Pancreas (tissue), 10 donors: Measurements from ENCODE around the gene TIGD4. TPM values are rescaled to one million over a fixed set of nuclear protein-coding genes. Genes with fewer than 3 reads are reported as not detected.

Experiments
- ATAC-seq, 4 donors: fragments of 200-7000 bp; cut with Tn5 transposase; one replicate each; pipeline versions ENCODE4 v1.8.0 to v1.9.1; 2020; ENCODE audit warnings: mild to moderate bottlenecking in 4 of 4, moderate library complexity in 4 of 4
- DNase-seq, 6 donors: peaks; one replicate each; pipeline ENCODE4 v3.0.0-alpha.2; 2020
- FAIRE-seq: peaks from 2 replicates; lab custom pipeline; 2012; peaks lifted over from hg19 to GRCh38; lab: Jason Lieb, UNC
- H3K27ac ChIP-seq, 4 donors: fragments of 200-600 bp; sonication (generic); 1 replicate in 3 of 4; 2 replicates in 1 of 4; pipeline versions ENCODE4 v1.5.0 to v1.8.0; 2020
- H3K27me3 ChIP-seq, 4 donors: fragments of 200-600 bp; one replicate each; pipeline ENCODE4 v1.8.0; 2021
- H3K36me3 ChIP-seq, 3 donors: fragments of 200-600 bp; sonication (generic) in 1 of 3; one replicate each; pipeline versions ENCODE4 v1.5.0 to v1.8.0; 2020 to 2021
- H3K4me1 ChIP-seq, 3 donors: fragments of 200-600 bp; one replicate each; pipeline ENCODE4 v1.8.0; 2021
- H3K4me3 ChIP-seq, 4 donors: fragments of 200-600 bp; sonication (generic) in 2 of 4; one replicate each; pipeline versions ENCODE4 v1.5.0 to v1.8.0; 2020 to 2021
- H3K9me3 ChIP-seq, 4 donors: fragments of 200-600 bp; one replicate each; pipeline ENCODE4 v1.8.0; 2021
- CTCF ChIP-seq, 4 donors: fragments of 200-600 bp; sonication (generic) in 3 of 4; IDR thresholded peaks; one replicate each; pipeline versions ENCODE4 v1.5.0 to v1.8.0; 2021; ENCODE audit warnings: antibody characterized with exemption in 4 of 4
- WGBS, 2 donors: extraction: QIAGEN DNeasy Blood & Tissue Kit; methylation state at CpG; one replicate each; pipeline ENCODE4 v1.1.7; 2013; 5-methylcytosine and 5-hydroxymethylcytosine counted together
- intact Hi-C, 3 donors: fragments of 100-400 bp; cut with DNase I; formaldehyde crosslinking; loops; one replicate each; pipeline versions ENCODE4 v1.11.1 to v1.14.2; 2022
- polyA plus RNA-seq, 2 donors: library from polyadenylated mRNA; stranded (reverse); fragments of 200-250 nt; gene quantifications; one replicate each; pipeline ENCODE4 v1.2.3, GENCODE V29; 2013
- total RNA-seq, 6 donors: library from RNA; stranded (reverse); fragmentation: NEBNext Ultra II Directional in 4 of 6; extraction: Animal tissue kit (Norgen Biotek cat#: 25700) in 4 of 6; gene quantifications; one replicate each; pipeline versions ENCODE4 v1.2.1 to v1.2.4, GENCODE V29; 2021 to 2023
- donor health status: healthy with polysubstance abuse.
- donor health status: DM: no; HTN: no; CAD: no; lungs with moderate emphysema.
- donor health status: DM: no; HTN: no; CAD: no.
- donor health status: control.
- donor health status: control.
- donor health status: Bipolar disorder and iron deficiency.
- donor health status: DM: yes; HTN: yes; CAD: no.
- donor health status: DM: no; HTN: no; CAD: no.
- donor health status: DM: no; HTN: no; CAD: no.
- donor health status: DM: yes; HTN: yes; CAD: no.

Gene TIGD4
- total and polyA plus RNA-seq, 8 donors = 0.06 to 0.59 (median 0.20) TPM; not detected in 1

GRCh38 chr4:152808670-152809069, 29.1 kb upstream of the TIGD4 start:
- no peak for TF ChIP-seq CTCF (IDR thresholded peaks at IDR 0.05)
- DNase-seq (no peak), FAIRE-seq (no peak), ATAC-seq (no peak)
- 96 to 97% methylated on average over 8 of the region's 8 CpGs for WGBS, 2 donors
- Histone ChIP-seq H3K4me3 (no peak overlapping the region), H3K27ac (no peak overlapping the region), H3K36me3 (no peaks in the 10 kb centered on the region), H3K27me3 (no peaks in the 10 kb centered on the region), H3K4me1 (peaks cover 0 to 13% (median 4%) of the 10 kb centered on the region in 3 donors), H3K9me3 (no peaks in the 10 kb centered on the region)
- intact Hi-C loops = no loop called here

GRCh38 chr4:152807294-152807829, 27.8 kb upstream of the TIGD4 start:
- no peak for TF ChIP-seq CTCF (IDR thresholded peaks at IDR 0.05)
- intact Hi-C loops = no loop called here

GRCh38 chr4:152806501-152807125, 27.1 kb upstream of the TIGD4 start:
- intact Hi-C loops = no loop called here
- no peak for TF ChIP-seq CTCF (IDR thresholded peaks at IDR 0.05)
- Histone ChIP-seq H3K36me3 (no peaks in the 10 kb centered on the region), H3K9me3 (no peaks in the 10 kb centered on the region), H3K4me1 (peaks cover 0 to 13% (median 4%) of the 10 kb centered on the region in 3 donors), H3K27ac (no peak overlapping the region), H3K4me3 (no peak overlapping the region), H3K27me3 (no peaks in the 10 kb centered on the region)
- DNase-seq = no peak
- 89 to 90% methylated on average over 3 of the region's 3 CpGs for WGBS, 2 donors
- ATAC-seq = no peak
- FAIRE-seq = no peak

More at GRCh38 chr4:152807294-152807829, 27.8 kb upstream of the TIGD4 start:
- FAIRE-seq (no peak), DNase-seq (no peak), ATAC-seq (no peak)
- Histone ChIP-seq H3K9me3 (no peaks in the 10 kb centered on the region), H3K27me3 (no peaks in the 10 kb centered on the region), H3K27ac (no peak overlapping the region), H3K36me3 (no peaks in the 10 kb centered on the region), H3K4me3 (no peak overlapping the region), H3K4me1 (peaks cover 0 to 13% (median 4%) of the 10 kb centered on the region in 3 donors)
- WGBS, 2 donors = 92 to 95% methylated on average over 3 of the region's 3 CpGs

GRCh38 chr4:152805818-152806217, 26.3 kb upstream of the TIGD4 start:
- H3K27ac ChIP-seq = no peak overlapping the region
- ATAC-seq = peak in 2 of 4 donors; percentile 36 to 40
- no peak for DNase-seq
- no peaks in the 10 kb centered on the region for H3K9me3 ChIP-seq
- intact Hi-C loops = no loop called here
- no peak for TF ChIP-seq CTCF (IDR thresholded peaks at IDR 0.05)
- no peak for FAIRE-seq
- H3K27me3 ChIP-seq = no peaks in the 10 kb centered on the region
- no peaks in the 10 kb centered on the region for H3K36me3 ChIP-seq
- H3K4me1 ChIP-seq = peaks cover 0 to 13% (median 0%) of the 10 kb centered on the region in 3 donors
- H3K4me3 ChIP-seq = no peak overlapping the region
- 63 to 64% methylated on average over 2 of the region's 2 CpGs for WGBS, 2 donors

GRCh38 chr4:152805071-152805650, 25.6 kb upstream of the TIGD4 start:
- FAIRE-seq (no peak), ATAC-seq (peak in 2 of 4 donors; percentile 43 to 50), DNase-seq (no peak)
- no peaks in the 10 kb centered on the region for H3K36me3 ChIP-seq
- peaks cover 0 to 10% (median 0%) of the 10 kb centered on the region in 3 donors for H3K4me1 ChIP-seq
- no peaks in the 10 kb centered on the region for H3K9me3 ChIP-seq
- TF ChIP-seq CTCF (IDR thresholded peaks at IDR 0.05) = no peak
- H3K4me3 ChIP-seq = no peak overlapping the region
- no peak overlapping the region for H3K27ac ChIP-seq
- intact Hi-C loops = no loop called here
- no peaks in the 10 kb centered on the region for H3K27me3 ChIP-seq
- WGBS, 2 donors = 73 to 77% methylated on average over 2 of the region's 2 CpGs
